Tibial nerve (tissue), 4 donors: ENCODE data around the gene NOP58.

Experiments used
- EP300 ChIP-seq, 2 donors: sonication (generic); formaldehyde crosslinking; IDR thresholded peaks; one replicate each; pipeline ENCODE4 v1.6.1; 2017; ENCODE audit warnings: antibody characterized with exemption in 2 of 2, mild to moderate bottlenecking in 1 of 2
- POLR2A ChIP-seq, 2 donors: fragments of 450-650 bp; IDR thresholded peaks; one replicate each; pipeline ENCODE4 v1.6.1; 2017; ENCODE audit warnings: antibody characterized with exemption in 2 of 2, mild to moderate bottlenecking in 2 of 2, moderate library complexity in 2 of 2
- TF ChIP-seq, protein P1 (sequence below), 5 experiments: fragments of 200-600 bp in 3 of 5; fragments of 450-650 bp in 2 of 5; sonication (generic) in 3 of 5; IDR thresholded peaks; one replicate each; pipeline ENCODE4 v1.5.1; 2016 to 2019; ENCODE audit warnings: antibody characterized with exemption in 5 of 5, mild to moderate bottlenecking in 3 of 5, moderate library complexity in 2 of 5

DNA sequence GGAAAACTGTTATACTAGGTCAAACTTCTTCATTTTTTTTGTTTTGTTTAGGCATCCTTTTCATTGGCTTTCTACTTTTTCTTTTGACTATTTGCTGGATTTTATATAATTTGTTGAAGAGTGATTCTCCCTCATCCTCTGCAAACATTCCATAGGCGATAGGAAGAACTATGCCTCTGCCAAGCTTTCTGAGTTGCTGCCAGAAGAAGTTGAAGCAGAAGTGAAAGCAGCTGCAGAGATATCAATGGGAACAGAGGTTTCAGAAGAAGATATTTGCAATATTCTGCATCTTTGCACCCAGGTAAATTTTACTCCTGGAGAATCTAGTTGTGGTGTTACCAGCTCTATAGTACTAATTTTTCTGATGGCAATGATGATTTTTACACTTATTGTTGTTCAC is 25.4 kb downstream of the NOP58 start:
- TF ChIP-seq, protein P1, sequence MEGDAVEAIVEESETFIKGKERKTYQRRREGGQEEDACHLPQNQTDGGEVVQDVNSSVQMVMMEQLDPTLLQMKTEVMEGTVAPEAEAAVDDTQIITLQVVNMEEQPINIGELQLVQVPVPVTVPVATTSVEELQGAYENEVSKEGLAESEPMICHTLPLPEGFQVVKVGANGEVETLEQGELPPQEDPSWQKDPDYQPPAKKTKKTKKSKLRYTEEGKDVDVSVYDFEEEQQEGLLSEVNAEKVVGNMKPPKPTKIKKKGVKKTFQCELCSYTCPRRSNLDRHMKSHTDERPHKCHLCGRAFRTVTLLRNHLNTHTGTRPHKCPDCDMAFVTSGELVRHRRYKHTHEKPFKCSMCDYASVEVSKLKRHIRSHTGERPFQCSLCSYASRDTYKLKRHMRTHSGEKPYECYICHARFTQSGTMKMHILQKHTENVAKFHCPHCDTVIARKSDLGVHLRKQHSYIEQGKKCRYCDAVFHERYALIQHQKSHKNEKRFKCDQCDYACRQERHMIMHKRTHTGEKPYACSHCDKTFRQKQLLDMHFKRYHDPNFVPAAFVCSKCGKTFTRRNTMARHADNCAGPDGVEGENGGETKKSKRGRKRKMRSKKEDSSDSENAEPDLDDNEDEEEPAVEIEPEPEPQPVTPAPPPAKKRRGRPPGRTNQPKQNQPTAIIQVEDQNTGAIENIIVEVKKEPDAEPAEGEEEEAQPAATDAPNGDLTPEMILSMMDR (IDR thresholded peaks at IDR 0.05) = no peak
- no peak for TF ChIP-seq POLR2A (IDR thresholded peaks at IDR 0.05)
- TF ChIP-seq EP300 (IDR thresholded peaks at IDR 0.05) = no peak
